Liver (tissue), 3 donors: ENCODE results near the gene MTCH1.

Experiments used
- CTCF ChIP-seq: fragments of 150-350 bp; IDR thresholded peaks from 2 replicates; pipeline ENCODE4 v1.5.1; 2017; ENCODE audit warnings: improper control_type of control experiment, low read depth, low read length; ENCODE audit not compliant: missing input control
- HNF4A ChIP-seq, 2 donors: conservative IDR thresholded peaks; 2 replicates each; pipeline ENCODE4 v1.6.1; 2016; ENCODE audit warnings: antibody characterized with exemption in 2 of 2, mild to moderate bottlenecking in 2 of 2
- JUND ChIP-seq, 2 donors: IDR thresholded peaks; 2 replicates each; pipeline ENCODE4 v1.6.1; 2016; ENCODE audit warnings: antibody characterized with exemption in 2 of 2
- NR2F2 ChIP-seq: IDR thresholded peaks from 2 replicates; pipeline ENCODE4 v1.6.1; 2016; ENCODE audit warnings: antibody characterized with exemption
- TAF1 ChIP-seq: conservative IDR thresholded peaks from 2 replicates; pipeline ENCODE4 v1.6.1; 2016; ENCODE audit warnings: antibody characterized with exemption, mild to moderate bottlenecking
- YY1 ChIP-seq: IDR thresholded peaks from 2 replicates; pipeline ENCODE4 v1.6.1; 2016; ENCODE audit warnings: antibody characterized with exemption, mild to moderate bottlenecking
- donor health status: healthy.
- donor health status: healthy.

DNA sequence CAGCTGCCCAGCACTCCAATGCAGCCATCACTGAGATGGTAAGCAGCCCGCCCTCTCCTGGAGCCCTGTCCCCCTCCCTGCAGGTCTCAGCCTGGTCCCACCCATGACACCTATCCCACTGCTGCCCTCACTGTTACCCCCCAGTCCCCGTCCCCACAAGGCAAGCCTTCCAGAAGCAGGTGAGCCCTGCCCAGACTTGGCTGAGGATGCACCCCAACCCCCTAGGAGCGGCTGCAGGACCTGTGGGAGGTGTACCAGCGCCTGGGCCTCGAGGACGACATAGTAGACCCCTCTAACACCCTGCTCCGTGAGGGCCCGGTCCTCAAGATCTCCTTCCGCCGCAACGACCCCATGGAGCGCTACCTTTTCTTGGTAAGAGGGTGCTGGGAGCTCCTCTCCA is 28.7 kb upstream of the MTCH1 start:
- TF ChIP-seq CTCF, result no peak
- no peak for TF ChIP-seq TAF1
- no peak for TF ChIP-seq JUND (IDR thresholded peaks at IDR 0.05)
- no peak for TF ChIP-seq HNF4A (conservative IDR thresholded peaks at IDR 0.05)
- no peak for TF ChIP-seq YY1
- no peak for TF ChIP-seq NR2F2
